ENCODE results near the gene MAPT.

MAPT gene

GRCh38 chr17:45877467-45877866 lies 16.9 kb upstream of the MAPT start:
- Histone ChIP-seq H2BK5ac (ENCODE audit: low read depth, low read length, poor library complexity, severe bottlenecking) (no peak overlapping the region), H3K4me3 (ENCODE audit: insufficient read depth in 1 of 2, low read depth in 1 of 2, low read length in 2 of 2) (no peak overlapping the region), H4K91ac (ENCODE audit: low read length) (no peak overlapping the region), H3K27ac (ENCODE audit: low read length, poor library complexity, severe bottlenecking) (no peak overlapping the region), H3K27me3 (ENCODE audit: control insufficient read depth in 1 of 2, insufficient read depth in 1 of 2, low read length in 2 of 2) (peaks cover 32 to 51% of the 10 kb centered on the region in 2 experiments), H4K8ac (ENCODE audit: low read length) (no peak overlapping the region), H3K18ac (ENCODE audit: low read depth in 1 of 2, low read length in 2 of 2) (no peak overlapping the region), H2AFZ (ENCODE audit: low read depth, low read length) (no peak overlapping the region), H3K4ac (ENCODE audit: low read depth in 1 of 2, low read length in 2 of 2) (no peak overlapping the region), H3K4me2 (ENCODE audit: low read length, poor library complexity, severe bottlenecking) (no peak overlapping the region), H2BK15ac (ENCODE audit: low read depth, poor library complexity, severe bottlenecking) (no peak overlapping the region), H3K9ac (ENCODE audit: low read length) (no peak overlapping the region), H2BK12ac (ENCODE audit: low read length in 2 of 2) (no peak overlapping the region), H3K79me1 (replicated peaks; ENCODE audit: low read length, poor library complexity, severe bottlenecking) (no peaks in the 10 kb centered on the region), H3K4me1 (ENCODE audit: control insufficient read depth, insufficient read depth, low read depth, low read length) (no peaks in the 10 kb centered on the region), H3K14ac (ENCODE audit: low read length in 2 of 2) (no peak overlapping the region), H2AK5ac (ENCODE audit: low read length, severe bottlenecking) (no peak overlapping the region), H3K36me3 (ENCODE audit: control insufficient read depth in 1 of 2, insufficient read depth in 2 of 2, low read depth in 1 of 2, low read length in 2 of 2) (no peaks in the 10 kb centered on the region), H3K23ac (ENCODE audit: low read length in 2 of 2) (no peak overlapping the region), H3K9me3 (ENCODE audit: control insufficient read depth, low read length) (peaks cover 7% of the 10 kb centered on the region), H2BK120ac (ENCODE audit: low read depth, low read length) (no peak overlapping the region)
- 83% methylated on average over 1 of the region's 1 CpG for WGBS
- DNase-seq, result no peak

GRCh38 chr17:45883063-45883462 lies 11.3 kb upstream of the MAPT start:
- Histone ChIP-seq H2AK5ac (ENCODE audit: low read length, severe bottlenecking) (no peak overlapping the region), H3K9ac (ENCODE audit: low read length) (no peak overlapping the region), H3K23ac (ENCODE audit: low read length in 2 of 2) (no peak overlapping the region), H3K36me3 (ENCODE audit: control insufficient read depth in 1 of 2, insufficient read depth in 2 of 2, low read depth in 1 of 2, low read length in 2 of 2) (no peaks in the 10 kb centered on the region), H2BK15ac (ENCODE audit: low read depth, poor library complexity, severe bottlenecking) (no peak overlapping the region), H3K79me1 (replicated peaks; ENCODE audit: low read length, poor library complexity, severe bottlenecking) (no peaks in the 10 kb centered on the region), H3K27me3 (ENCODE audit: control insufficient read depth in 1 of 2, insufficient read depth in 1 of 2, low read length in 2 of 2) (peaks cover 17 to 32% of the 10 kb centered on the region in 2 experiments), H3K18ac (ENCODE audit: low read depth in 1 of 2, low read length in 2 of 2) (no peak overlapping the region), H3K4ac (ENCODE audit: low read depth in 1 of 2, low read length in 2 of 2) (no peak overlapping the region), H2BK12ac (ENCODE audit: low read length in 2 of 2) (no peak overlapping the region), H4K8ac (ENCODE audit: low read length) (no peak overlapping the region), H2BK5ac (ENCODE audit: low read depth, low read length, poor library complexity, severe bottlenecking) (no peak overlapping the region), H3K9me3 (ENCODE audit: control insufficient read depth, low read length) (peaks cover 3% of the 10 kb centered on the region), H3K27ac (ENCODE audit: low read length, poor library complexity, severe bottlenecking) (no peak overlapping the region), H4K91ac (ENCODE audit: low read length) (no peak overlapping the region), H2BK120ac (ENCODE audit: low read depth, low read length) (no peak overlapping the region), H3K14ac (ENCODE audit: low read length in 2 of 2) (no peak overlapping the region), H3K4me3 (ENCODE audit: insufficient read depth in 1 of 2, low read depth in 1 of 2, low read length in 2 of 2) (no peak overlapping the region), H3K4me2 (ENCODE audit: low read length, poor library complexity, severe bottlenecking) (no peak overlapping the region), H3K4me1 (ENCODE audit: control insufficient read depth, insufficient read depth, low read depth, low read length) (no peaks in the 10 kb centered on the region), H2AFZ (ENCODE audit: low read depth, low read length) (no peak overlapping the region)
- no peak for DNase-seq
- 97% methylated on average over 2 of the region's 2 CpGs for WGBS

GRCh38 chr17:45886852-45887251 lies 7.5 kb upstream of the MAPT start:
- Histone ChIP-seq H2AK5ac (ENCODE audit: low read length, severe bottlenecking) (no peak overlapping the region), H3K4me1 (ENCODE audit: control insufficient read depth, insufficient read depth, low read depth, low read length) (no peaks in the 10 kb centered on the region), H4K91ac (ENCODE audit: low read length) (no peak overlapping the region), H2BK5ac (ENCODE audit: low read depth, low read length, poor library complexity, severe bottlenecking) (no peak overlapping the region), H3K4me3 (ENCODE audit: insufficient read depth in 1 of 2, low read depth in 1 of 2, low read length in 2 of 2) (no peak overlapping the region), H3K4me2 (ENCODE audit: low read length, poor library complexity, severe bottlenecking) (no peak overlapping the region), H2BK15ac (ENCODE audit: low read depth, poor library complexity, severe bottlenecking) (no peak overlapping the region), H3K27ac (ENCODE audit: low read length, poor library complexity, severe bottlenecking) (no peak overlapping the region), H2AFZ (ENCODE audit: low read depth, low read length) (no peak overlapping the region), H3K18ac (ENCODE audit: low read depth in 1 of 2, low read length in 2 of 2) (no peak overlapping the region), H3K4ac (ENCODE audit: low read depth in 1 of 2, low read length in 2 of 2) (no peak overlapping the region), H3K27me3 (ENCODE audit: control insufficient read depth in 1 of 2, insufficient read depth in 1 of 2, low read length in 2 of 2) (peaks cover 24 to 48% of the 10 kb centered on the region in 2 experiments), H3K9ac (ENCODE audit: low read length) (no peak overlapping the region), H3K36me3 (ENCODE audit: control insufficient read depth in 1 of 2, insufficient read depth in 2 of 2, low read depth in 1 of 2, low read length in 2 of 2) (no peaks in the 10 kb centered on the region), H3K14ac (ENCODE audit: low read length in 2 of 2) (no peak overlapping the region), H4K8ac (ENCODE audit: low read length) (no peak overlapping the region), H2BK120ac (ENCODE audit: low read depth, low read length) (no peak overlapping the region), H3K9me3 (ENCODE audit: control insufficient read depth, low read length) (peaks cover 3% of the 10 kb centered on the region), H3K23ac (ENCODE audit: low read length in 2 of 2) (no peak overlapping the region), H3K79me1 (replicated peaks; ENCODE audit: low read length, poor library complexity, severe bottlenecking) (no peaks in the 10 kb centered on the region), H2BK12ac (ENCODE audit: low read length in 2 of 2) (no peak overlapping the region)
- WGBS, result 55% methylated on average over 2 of the region's 2 CpGs
- DNase-seq, result no peak

GRCh38 chr17:45888392-45888791 lies 6.0 kb upstream of the MAPT start:
- Histone ChIP-seq H3K9ac (ENCODE audit: low read length) (no peak overlapping the region), H3K4me1 (ENCODE audit: control insufficient read depth, insufficient read depth, low read depth, low read length) (no peaks in the 10 kb centered on the region), H3K14ac (ENCODE audit: low read length in 2 of 2) (no peak overlapping the region), H3K27me3 (ENCODE audit: control insufficient read depth in 1 of 2, insufficient read depth in 1 of 2, low read length in 2 of 2) (peaks cover 24 to 43% of the 10 kb centered on the region in 2 experiments), H3K9me3 (ENCODE audit: control insufficient read depth, low read length) (peaks cover 3% of the 10 kb centered on the region), H3K4me2 (ENCODE audit: low read length, poor library complexity, severe bottlenecking) (no peak overlapping the region), H3K36me3 (ENCODE audit: control insufficient read depth in 1 of 2, insufficient read depth in 2 of 2, low read depth in 1 of 2, low read length in 2 of 2) (no peaks in the 10 kb centered on the region), H3K27ac (ENCODE audit: low read length, poor library complexity, severe bottlenecking) (no peak overlapping the region), H3K79me1 (replicated peaks; ENCODE audit: low read length, poor library complexity, severe bottlenecking) (no peaks in the 10 kb centered on the region), H3K4me3 (ENCODE audit: insufficient read depth in 1 of 2, low read depth in 1 of 2, low read length in 2 of 2) (no peak overlapping the region), H2BK12ac (ENCODE audit: low read length in 2 of 2) (no peak overlapping the region), H4K91ac (ENCODE audit: low read length) (no peak overlapping the region), H3K23ac (ENCODE audit: low read length in 2 of 2) (no peak overlapping the region), H2BK120ac (ENCODE audit: low read depth, low read length) (no peak overlapping the region), H3K18ac (ENCODE audit: low read depth in 1 of 2, low read length in 2 of 2) (no peak overlapping the region), H3K4ac (ENCODE audit: low read depth in 1 of 2, low read length in 2 of 2) (no peak overlapping the region), H2BK5ac (ENCODE audit: low read depth, low read length, poor library complexity, severe bottlenecking) (no peak overlapping the region), H4K8ac (ENCODE audit: low read length) (no peak overlapping the region), H2AK5ac (ENCODE audit: low read length, severe bottlenecking) (no peak overlapping the region), H2AFZ (ENCODE audit: low read depth, low read length) (no peak overlapping the region), H2BK15ac (ENCODE audit: low read depth, poor library complexity, severe bottlenecking) (no peak overlapping the region)
- DNase-seq, result no peak
- WGBS, result 43% methylated on average over 5 of the region's 5 CpGs
